Neural cell (in vitro differentiated cells): ENCODE data around the gene HEG1. TPM values are rescaled to one million over a fixed set of nuclear protein-coding genes. Genes with fewer than 3 reads are reported as not detected.

ENCODE experiments used
- H2AFZ ChIP-seq: fragments of 200-600, 300-800 bp; sonication (generic), shearing (Covaris generic); 2 replicates; pipeline ENCODE4 v1.6.0; 2014; ENCODE audit warnings: low read depth, mild to moderate bottlenecking, antibody characterized with exemption, low read length, moderate library complexity
- H3F3A ChIP-seq: fragments of 200-600 bp; shearing (Covaris generic); 2 replicates; pipeline ENCODE4 v1.6.1; 2016; ENCODE audit warnings: mild to moderate bottlenecking, moderate library complexity, mixed read lengths, antibody characterized with exemption, low read length; ENCODE audit not compliant: insufficient read depth, poor library complexity, severe bottlenecking
- H3K27ac ChIP-seq: fragments of 200-600, 300-800 bp; sonication (generic), shearing (Covaris generic); 2 replicates; pipeline ENCODE4 v1.5.1; 2014; ENCODE audit warnings: mild to moderate bottlenecking, low read length, moderate library complexity
- H3K27me3 ChIP-seq: fragments of 300-800, 200-600 bp; sonication (generic), shearing (Covaris generic); 2 replicates; pipeline ENCODE4 v1.6.0; 2014; ENCODE audit warnings: mild to moderate bottlenecking, low read depth, low read length, moderate library complexity; ENCODE audit not compliant: insufficient read depth
- H3K36me3 ChIP-seq: fragments of 300-800, 200-600 bp; sonication (generic), shearing (Covaris generic); 2 replicates; pipeline ENCODE4 v1.5.1; 2014; ENCODE audit warnings: mild to moderate bottlenecking, antibody characterized with exemption, low read length, moderate library complexity; ENCODE audit not compliant: insufficient read depth
- H3K4me2 ChIP-seq: fragments of 300-800, 200-600 bp; sonication (generic), shearing (Covaris generic); 2 replicates; pipeline ENCODE4 v1.6.0; 2014; ENCODE audit warnings: mild to moderate bottlenecking, low read length
- H3K4me3 ChIP-seq: fragments of 300-800, 200-600 bp; sonication (generic), shearing (Covaris generic); 2 replicates; pipeline ENCODE4 v1.5.1; 2014; ENCODE audit warnings: mild to moderate bottlenecking, low read length, moderate library complexity
- H3K79me2 ChIP-seq: fragments of 200-600 bp; shearing (Covaris generic); replicated peaks from 2 replicates; pipeline ENCODE4 v1.6.0; 2014; ENCODE audit warnings: mild to moderate bottlenecking, low read length, moderate library complexity; ENCODE audit not compliant: insufficient read depth
- H3K9ac ChIP-seq: fragments of 300-800, 200-600 bp; sonication (generic), shearing (Covaris generic); 2 replicates; pipeline ENCODE4 v1.6.1; 2016; ENCODE audit warnings: mild to moderate bottlenecking, low read length, mixed read lengths
- H3K9me2 ChIP-seq: fragments of 200-600 bp; shearing (Covaris generic); 2 replicates; pipeline ENCODE4 v1.6.1; 2016; ENCODE audit warnings: mild to moderate bottlenecking, low read length, mixed read lengths; ENCODE audit not compliant: insufficient read depth
- H3K9me3 ChIP-seq: fragments of 200-600, 300-800 bp; sonication (generic), shearing (Covaris generic); 2 replicates; pipeline ENCODE4 v1.6.1; 2016; ENCODE audit warnings: mild to moderate bottlenecking, mixed run types, low read length, moderate library complexity, mixed read lengths
- H4K20me1 ChIP-seq: fragments of 200-600 bp; shearing (Covaris generic); 2 replicates; pipeline ENCODE4 v1.6.1; 2016; ENCODE audit warnings: mild to moderate bottlenecking, mixed run types; ENCODE audit not compliant: insufficient read depth
- EP300 ChIP-seq: fragments of 450-650 bp; conservative IDR thresholded peaks from 2 replicates; pipeline ENCODE4 v1.6.1; 2014; ENCODE audit warnings: antibody characterized with exemption, mild to moderate bottlenecking, moderate library complexity; ENCODE audit not compliant: poor library complexity, severe bottlenecking
- EZH2 ChIP-seq: fragments of 200-600, 300-800 bp; shearing (Covaris generic), sonication (generic); IDR thresholded peaks from 2 replicates; pipeline ENCODE4 v1.6.1; 2014; ENCODE audit warnings: antibody characterized with exemption, low read length, borderline replicate concordance, mild to moderate bottlenecking; ENCODE audit not compliant: insufficient read depth, poor library complexity, severe bottlenecking
- MXI1 ChIP-seq: fragments of 450-650 bp; conservative IDR thresholded peaks from 2 replicates; pipeline ENCODE4 v1.6.1; 2014; ENCODE audit warnings: antibody characterized with exemption, mild to moderate bottlenecking; ENCODE audit not compliant: poor library complexity, severe bottlenecking
- POLR2AphosphoS5 ChIP-seq: IDR thresholded peaks from 2 replicates; pipeline ENCODE4 v1.6.1; 2012
- RAD21 ChIP-seq: fragments of 450-650 bp; conservative IDR thresholded peaks from 2 replicates; pipeline ENCODE4 v1.6.1; 2014; ENCODE audit warnings: antibody characterized with exemption, mild to moderate bottlenecking, moderate library complexity
- REST ChIP-seq: IDR thresholded peaks from 2 replicates; pipeline ENCODE4 v1.6.1; 2012; ENCODE audit warnings: borderline replicate concordance
- SMC3 ChIP-seq: fragments of 450-650 bp; conservative IDR thresholded peaks from 2 replicates; pipeline ENCODE4 v1.6.1; 2014; ENCODE audit warnings: antibody characterized with exemption, mild to moderate bottlenecking, moderate library complexity; ENCODE audit not compliant: poor library complexity
- TAF1 ChIP-seq: IDR thresholded peaks from 2 replicates; pipeline ENCODE4 v1.6.1; 2012; ENCODE audit warnings: low read depth
- polyA plus RNA-seq: library from polyadenylated mRNA; depleted of rRNA; stranded (reverse); fragments of >200 nt; gene quantifications from 2 replicates; pipeline ENCODE4 v1.2.3, GENCODE V29; 2014
- TF ChIP-seq, protein P1 (sequence below): fragments of 450-650 bp; IDR thresholded peaks from 2 replicates; pipeline ENCODE4 v1.5.1; 2014; ENCODE audit warnings: antibody characterized with exemption, mild to moderate bottlenecking, moderate library complexity; ENCODE audit not compliant: poor library complexity, severe bottlenecking

HEG1 gene
- polyA plus RNA-seq, 1 donor from 2014 or later = 0.48 TPM

DNA sequence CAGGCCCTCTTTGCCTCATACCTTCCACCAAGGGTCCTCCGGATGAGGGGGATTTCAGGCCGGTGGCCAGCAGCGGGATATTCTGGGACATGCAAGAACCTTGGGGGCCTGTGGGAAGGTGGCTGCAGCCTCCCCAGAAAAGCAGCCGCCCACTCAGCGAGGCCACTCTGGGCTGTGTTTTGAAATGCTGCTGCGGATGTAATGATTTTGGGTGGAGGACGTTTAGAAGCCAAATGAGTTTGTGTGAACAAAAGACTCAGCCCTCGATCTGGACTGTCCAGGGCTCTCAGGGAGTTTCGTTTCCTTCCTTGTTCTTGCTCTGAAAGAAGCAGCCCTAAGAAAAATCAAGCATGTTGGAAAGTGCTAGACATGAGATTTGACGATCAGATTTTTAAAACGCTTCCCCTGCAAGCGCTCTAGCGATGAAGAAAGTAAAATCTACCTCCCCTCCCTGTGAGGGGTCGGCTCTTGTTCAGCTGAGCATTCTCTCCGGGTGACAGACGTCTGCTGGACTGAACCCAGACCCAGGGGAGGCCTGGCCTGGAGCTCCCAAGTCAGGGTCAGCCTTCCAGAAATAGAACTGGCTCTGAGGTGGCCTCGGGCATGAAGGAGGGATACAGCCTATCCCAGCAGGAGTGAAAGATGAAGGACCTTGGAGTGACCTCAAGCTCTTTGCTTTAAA is 12.9 kb downstream of the HEG1 start:
- Histone ChIP-seq H3K36me3 (no peaks in the 10 kb centered on the region), H3K4me3 (no peak overlapping the region), H3K79me2 (no peaks in the 10 kb centered on the region), H2AFZ (no peak overlapping the region), H3K9me2 (no peaks in the 10 kb centered on the region), H4K20me1 (no peaks in the 10 kb centered on the region), H3K27me3 (no peaks in the 10 kb centered on the region), H3K27ac (no peak overlapping the region), H3F3A (no peaks in the 10 kb centered on the region), H3K4me2 (no peak overlapping the region), H3K9ac (no peak overlapping the region), H3K9me3 (no peaks in the 10 kb centered on the region)
- no peak for TF ChIP-seq EZH2
- TF ChIP-seq EP300 = no peak
- TF ChIP-seq REST = no peak
- no peak for TF ChIP-seq MXI1
- no peak for TF ChIP-seq SMC3
- TF ChIP-seq, protein P1, sequence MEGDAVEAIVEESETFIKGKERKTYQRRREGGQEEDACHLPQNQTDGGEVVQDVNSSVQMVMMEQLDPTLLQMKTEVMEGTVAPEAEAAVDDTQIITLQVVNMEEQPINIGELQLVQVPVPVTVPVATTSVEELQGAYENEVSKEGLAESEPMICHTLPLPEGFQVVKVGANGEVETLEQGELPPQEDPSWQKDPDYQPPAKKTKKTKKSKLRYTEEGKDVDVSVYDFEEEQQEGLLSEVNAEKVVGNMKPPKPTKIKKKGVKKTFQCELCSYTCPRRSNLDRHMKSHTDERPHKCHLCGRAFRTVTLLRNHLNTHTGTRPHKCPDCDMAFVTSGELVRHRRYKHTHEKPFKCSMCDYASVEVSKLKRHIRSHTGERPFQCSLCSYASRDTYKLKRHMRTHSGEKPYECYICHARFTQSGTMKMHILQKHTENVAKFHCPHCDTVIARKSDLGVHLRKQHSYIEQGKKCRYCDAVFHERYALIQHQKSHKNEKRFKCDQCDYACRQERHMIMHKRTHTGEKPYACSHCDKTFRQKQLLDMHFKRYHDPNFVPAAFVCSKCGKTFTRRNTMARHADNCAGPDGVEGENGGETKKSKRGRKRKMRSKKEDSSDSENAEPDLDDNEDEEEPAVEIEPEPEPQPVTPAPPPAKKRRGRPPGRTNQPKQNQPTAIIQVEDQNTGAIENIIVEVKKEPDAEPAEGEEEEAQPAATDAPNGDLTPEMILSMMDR = no peak
- no peak for TF ChIP-seq RAD21
- no peak for TF ChIP-seq TAF1
- no peak for TF ChIP-seq POLR2AphosphoS5

- Histone ChIP-seq H3K79me2 (no peaks in the 10 kb centered on the region), H3K9me3 (no peaks in the 10 kb centered on the region)
Observed at GRCh38 chr3:125039131-125040100, 16.4 kb downstream of the HEG1 start.

More at GRCh38 chr3:125039131-125040100, 16.4 kb downstream of the HEG1 start:
- no peaks in the 10 kb centered on the region for H4K20me1 ChIP-seq
- no peak overlapping the region for H3K9ac ChIP-seq
- no peak overlapping the region for H3K27ac ChIP-seq
- no peaks in the 10 kb centered on the region for H3F3A ChIP-seq
- TF ChIP-seq RAD21 = no peak
- TF ChIP-seq TAF1 = no peak
- no peak for TF ChIP-seq REST
- TF ChIP-seq EZH2 = no peak
- peak; percentile 12 for TF ChIP-seq EP300
- TF ChIP-seq POLR2AphosphoS5 = no peak
- TF ChIP-seq, protein P1 = no peak
- H3K27me3 ChIP-seq = no peaks in the 10 kb centered on the region
- H3K9me2 ChIP-seq = no peaks in the 10 kb centered on the region
- H3K36me3 ChIP-seq = no peaks in the 10 kb centered on the region
- no peak overlapping the region for H2AFZ ChIP-seq
- H3K4me2 ChIP-seq = no peak overlapping the region
- H3K4me3 ChIP-seq = peak overlapping the region; percentile 14
